Fibroblast of villous mesenchyme (primary cell): ENCODE results near the gene GTSF1L. TPM values are rescaled to one million over a fixed set of nuclear protein-coding genes. Genes with fewer than 3 reads are reported as not detected.
A peak's percentile ranks its signal among the peaks of the same experiment; 100 is the strongest.
"Not testable (repeated sequence)": the region's sequence is repeated elsewhere in the genome, so short reads cannot be mapped to it uniquely, and the experiment has no call there.

ENCODE experiments used
- DNase-seq: peaks from one replicate; pipeline ENCODE4 v3.0.0-alpha.2; 2010; ENCODE audit warnings: low read depth
- H3K4me3 ChIP-seq: 2 replicates; pipeline ENCODE4 v1.5.1; 2011; ENCODE audit warnings: low read depth, mild to moderate bottlenecking, low read length
- total RNA-seq: library from RNA; depleted of rRNA; stranded (reverse); fragments of >200 nt; gene quantifications from 2 replicates; pipeline ENCODE4 v1.2.3, GENCODE V29; 2012
- TF ChIP-seq, protein P1 (sequence below): IDR thresholded peaks from 2 replicates; pipeline ENCODE4 v1.5.1; 2012; ENCODE audit warnings: low read depth, mild to moderate bottlenecking, low read length; ENCODE audit not compliant: insufficient read depth

GTSF1L gene
- total RNA-seq, 1 donor = not detected

DNA sequence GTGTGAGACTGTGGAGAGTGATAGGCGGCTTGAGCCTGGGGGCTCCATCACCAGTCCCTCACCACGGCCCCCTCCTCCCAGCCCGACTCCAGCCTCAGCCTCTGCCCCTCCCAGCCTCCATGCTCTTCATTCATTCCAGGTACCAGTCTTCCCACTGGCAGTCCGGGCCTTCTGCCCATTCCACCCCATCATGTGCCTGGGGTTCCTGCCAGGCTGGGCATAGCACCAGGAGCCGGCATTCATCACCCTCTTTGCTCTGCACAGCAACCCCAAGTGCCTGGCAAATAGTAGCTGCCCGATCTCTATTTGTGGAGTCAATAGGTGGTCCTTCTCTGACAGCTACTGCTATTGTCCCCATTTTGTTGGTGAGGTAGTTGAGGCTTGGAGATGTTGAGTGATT, 39.6 kb upstream of the GTSF1L start:
- TF ChIP-seq, protein P1, sequence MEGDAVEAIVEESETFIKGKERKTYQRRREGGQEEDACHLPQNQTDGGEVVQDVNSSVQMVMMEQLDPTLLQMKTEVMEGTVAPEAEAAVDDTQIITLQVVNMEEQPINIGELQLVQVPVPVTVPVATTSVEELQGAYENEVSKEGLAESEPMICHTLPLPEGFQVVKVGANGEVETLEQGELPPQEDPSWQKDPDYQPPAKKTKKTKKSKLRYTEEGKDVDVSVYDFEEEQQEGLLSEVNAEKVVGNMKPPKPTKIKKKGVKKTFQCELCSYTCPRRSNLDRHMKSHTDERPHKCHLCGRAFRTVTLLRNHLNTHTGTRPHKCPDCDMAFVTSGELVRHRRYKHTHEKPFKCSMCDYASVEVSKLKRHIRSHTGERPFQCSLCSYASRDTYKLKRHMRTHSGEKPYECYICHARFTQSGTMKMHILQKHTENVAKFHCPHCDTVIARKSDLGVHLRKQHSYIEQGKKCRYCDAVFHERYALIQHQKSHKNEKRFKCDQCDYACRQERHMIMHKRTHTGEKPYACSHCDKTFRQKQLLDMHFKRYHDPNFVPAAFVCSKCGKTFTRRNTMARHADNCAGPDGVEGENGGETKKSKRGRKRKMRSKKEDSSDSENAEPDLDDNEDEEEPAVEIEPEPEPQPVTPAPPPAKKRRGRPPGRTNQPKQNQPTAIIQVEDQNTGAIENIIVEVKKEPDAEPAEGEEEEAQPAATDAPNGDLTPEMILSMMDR = no peak

DNA sequence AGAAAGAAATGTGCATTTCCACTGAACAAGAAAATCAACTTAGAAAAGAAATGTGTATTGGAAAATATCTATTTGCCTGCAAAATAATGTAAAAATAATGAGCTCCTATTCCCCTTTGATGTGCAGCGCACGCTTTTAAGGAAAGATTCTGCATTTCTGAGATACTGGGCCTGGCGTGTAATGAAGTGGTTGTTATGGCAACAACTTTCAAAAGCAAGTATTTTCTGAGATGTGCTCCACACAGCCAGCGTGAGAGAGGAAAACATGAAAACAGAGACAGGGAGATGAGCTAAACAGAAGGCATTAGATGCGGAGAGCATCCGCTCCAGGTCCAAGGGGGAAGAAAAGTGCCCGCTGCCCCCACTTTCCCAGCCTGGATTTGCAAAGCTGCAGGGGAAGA, 39.1 kb upstream of the GTSF1L start:
- TF ChIP-seq, protein P1 = no peak
- H3K4me3 ChIP-seq = no peak overlapping the region
- no peak for DNase-seq

More for the DNA sequence above, 39.6 kb upstream of the GTSF1L start:
- no peak overlapping the region for H3K4me3 ChIP-seq
- no peak for DNase-seq

DNA sequence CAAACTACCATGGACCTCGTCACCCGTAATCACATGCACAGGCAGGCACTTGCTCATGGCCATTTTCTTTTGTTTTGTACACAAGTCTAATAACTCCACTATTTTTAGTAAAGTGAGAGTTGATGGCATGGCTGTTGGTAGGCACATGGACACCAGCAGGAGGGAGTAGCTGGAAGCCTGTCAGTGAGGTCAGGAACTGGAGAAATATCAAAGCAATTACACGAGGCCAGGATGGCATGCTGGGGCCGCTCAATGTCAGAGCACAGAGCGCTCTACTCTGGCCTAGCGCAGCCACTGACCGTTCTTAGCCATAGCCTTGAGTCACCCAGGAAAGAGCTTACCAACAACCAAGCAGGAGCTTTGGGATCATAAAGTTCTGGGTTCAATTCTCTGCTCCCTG, 36.1 kb upstream of the GTSF1L start:
- no peak overlapping the region for H3K4me3 ChIP-seq
- TF ChIP-seq, protein P1 = no peak
- no peak for DNase-seq

DNA sequence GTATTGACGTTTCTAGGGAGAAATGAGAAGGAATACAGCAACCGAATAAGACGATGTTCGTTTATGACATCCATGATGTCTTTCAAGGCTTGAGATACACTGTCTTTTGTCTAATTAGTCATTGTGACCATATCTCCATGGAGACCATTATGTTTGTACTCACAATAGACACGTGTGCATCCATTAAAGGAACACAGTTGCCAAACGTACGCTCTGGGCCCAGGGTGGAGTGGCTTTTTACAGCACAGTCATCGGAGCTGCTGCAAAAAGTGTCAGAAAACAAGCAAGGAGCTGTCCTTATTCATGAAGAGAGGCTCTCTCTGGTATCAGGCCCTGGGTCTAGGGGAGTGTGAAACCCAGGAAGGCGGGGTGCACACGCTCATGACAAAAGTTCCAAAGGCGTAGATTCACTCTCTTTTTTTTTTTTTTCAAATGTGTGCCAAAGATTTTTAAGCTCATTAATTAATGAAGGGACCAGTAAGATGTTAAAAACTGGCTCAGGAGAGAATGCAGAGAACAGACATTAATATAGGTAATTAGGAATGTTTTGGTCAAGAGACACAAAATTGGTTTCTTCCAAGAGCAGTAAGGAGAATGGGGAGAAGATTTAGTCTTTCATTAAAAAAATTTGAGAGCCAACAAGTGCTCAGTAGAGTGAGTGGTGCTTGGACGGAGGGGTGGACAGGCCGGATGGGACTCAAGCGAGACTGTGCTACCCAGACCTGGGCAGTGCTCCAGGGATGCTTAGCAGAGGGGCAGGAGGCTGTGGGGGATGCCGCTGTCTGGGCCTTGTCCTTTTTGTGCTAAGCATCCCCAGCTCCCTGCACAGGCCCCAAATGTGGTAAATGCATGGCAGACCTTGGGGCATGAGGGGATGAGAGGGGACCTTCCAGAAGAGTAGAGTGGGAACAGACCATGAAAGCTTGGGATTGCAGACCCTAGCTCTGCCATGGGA, 34.9 kb upstream of the GTSF1L start:
- TF ChIP-seq, protein P1 = no peak
- no peak for DNase-seq

DNA sequence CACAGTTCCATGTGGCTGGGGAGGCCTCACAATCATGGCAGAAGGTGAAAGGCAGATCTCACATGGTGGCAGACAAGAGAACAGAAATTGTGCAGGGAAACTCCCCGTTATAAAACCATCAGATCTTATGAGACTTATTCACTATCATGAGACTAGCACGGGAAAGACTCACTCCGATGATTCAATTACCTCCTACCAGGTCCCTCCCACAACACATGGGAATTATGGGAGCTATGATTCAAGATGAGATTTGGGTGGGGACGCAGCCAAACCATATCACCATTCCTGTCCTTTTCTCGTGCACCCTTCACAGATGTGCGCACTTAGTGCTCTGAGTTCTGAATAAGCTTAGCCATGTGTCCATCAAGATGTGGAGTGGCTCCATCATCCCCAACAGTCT, 31.1 kb upstream of the GTSF1L start:
- DNase-seq, H3K4me3 ChIP-seq: not testable (repeated sequence)

More for the DNA sequence above, 34.9 kb upstream of the GTSF1L start:
- H3K4me3 ChIP-seq = no peak overlapping the region

DNA sequence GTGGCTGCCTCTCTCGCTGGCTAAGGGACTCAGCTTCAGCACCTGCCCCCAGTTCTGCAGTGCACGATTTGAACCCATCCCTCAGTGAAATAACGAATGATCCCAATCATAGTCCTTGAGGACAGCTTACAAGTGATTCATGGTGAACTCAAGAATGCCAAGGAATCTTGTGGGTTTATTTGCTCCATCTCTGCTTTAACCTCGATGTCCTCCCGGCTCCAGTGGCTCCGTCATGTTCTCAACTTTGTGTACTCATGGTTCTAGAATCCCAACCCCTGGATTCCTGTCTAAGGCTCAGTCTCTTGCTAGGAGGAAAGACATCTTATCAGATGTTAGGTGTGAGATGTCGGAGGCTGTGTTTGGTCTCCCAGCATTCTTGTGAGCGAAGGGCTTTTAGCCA, 29.0 kb upstream of the GTSF1L start:
- no peak overlapping the region for H3K4me3 ChIP-seq
- peak; percentile 47 for DNase-seq
- TF ChIP-seq, protein P1 = no peak

DNA sequence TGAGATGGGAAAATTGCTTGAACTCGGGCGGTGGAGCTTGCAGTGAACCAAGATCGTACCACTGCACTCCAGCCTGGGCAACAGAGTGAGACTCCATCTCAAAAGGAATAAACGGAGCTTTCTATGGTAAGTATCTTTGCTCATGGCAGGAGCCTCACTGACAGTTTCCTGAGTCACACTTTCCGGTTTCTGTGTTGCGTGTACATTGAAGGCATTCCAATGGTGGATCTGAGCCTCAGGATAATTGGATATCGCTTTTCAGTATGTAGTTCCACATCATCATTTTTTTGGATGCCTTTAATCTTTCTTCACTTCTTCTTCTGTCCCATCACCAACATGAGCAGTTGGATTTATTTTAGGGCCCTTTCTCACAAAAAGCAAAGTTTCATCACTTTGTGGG, 28.6 kb upstream of the GTSF1L start:
- no peak overlapping the region for H3K4me3 ChIP-seq
- TF ChIP-seq, protein P1 = no peak
- DNase-seq = peak; percentile 24
